ENCODE data around the gene COL6A2. TPM values are rescaled to one million over a fixed set of nuclear protein-coding genes. Genes with fewer than 3 reads are reported as not detected.
"Not testable (repeated sequence)": the region's sequence is repeated elsewhere in the genome, so short reads cannot be mapped to it uniquely, and the experiment has no call there.

The COL6A2 gene
- total RNA-seq, 2 donors from 2014 or later = 3.3 to 10.1 TPM

DNA sequence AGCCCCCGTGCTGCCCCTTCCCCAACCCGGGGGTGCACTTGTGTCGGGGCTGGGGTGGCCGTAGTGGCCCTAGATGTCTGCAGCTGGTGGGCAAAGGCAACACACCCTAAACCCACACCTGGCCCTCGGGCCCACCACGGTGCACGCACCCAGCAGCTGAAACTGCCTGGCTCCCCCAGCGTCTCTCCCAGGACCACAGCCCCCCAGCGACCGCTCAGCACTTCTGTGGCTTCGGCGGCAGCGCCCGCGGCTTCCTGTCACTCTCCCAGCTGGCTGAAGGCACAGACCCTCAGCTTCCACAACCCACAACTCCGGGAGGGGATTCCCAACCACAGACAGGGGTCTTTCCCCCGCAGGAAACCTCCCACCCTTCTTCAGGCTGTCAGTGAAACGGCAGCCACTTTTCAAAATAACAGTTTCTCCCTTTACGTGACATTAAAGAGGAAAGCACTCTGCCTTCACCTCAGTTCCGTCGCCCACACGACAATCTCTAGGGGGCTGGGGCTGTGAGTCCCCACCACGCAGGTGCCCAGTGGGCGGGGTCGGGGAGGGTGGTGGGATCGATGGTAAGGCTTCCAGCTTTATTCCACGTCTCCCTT, 40.7 kb upstream of the COL6A2 start:
- Mint-ChIP-seq H3K36me3 (ENCODE audit: low read depth) (no peaks in the 10 kb centered on the region), H3K27ac (peak overlapping the region; percentile 52), H3K4me1 (peaks cover 19% of the 10 kb centered on the region), H3K27me3 (peaks cover 32% of the 10 kb centered on the region), H3K4me3 (peak overlapping the region; percentile 60), H3K9me3 (no peaks in the 10 kb centered on the region)
- ATAC-seq (replicated peaks) = no peak

DNA sequence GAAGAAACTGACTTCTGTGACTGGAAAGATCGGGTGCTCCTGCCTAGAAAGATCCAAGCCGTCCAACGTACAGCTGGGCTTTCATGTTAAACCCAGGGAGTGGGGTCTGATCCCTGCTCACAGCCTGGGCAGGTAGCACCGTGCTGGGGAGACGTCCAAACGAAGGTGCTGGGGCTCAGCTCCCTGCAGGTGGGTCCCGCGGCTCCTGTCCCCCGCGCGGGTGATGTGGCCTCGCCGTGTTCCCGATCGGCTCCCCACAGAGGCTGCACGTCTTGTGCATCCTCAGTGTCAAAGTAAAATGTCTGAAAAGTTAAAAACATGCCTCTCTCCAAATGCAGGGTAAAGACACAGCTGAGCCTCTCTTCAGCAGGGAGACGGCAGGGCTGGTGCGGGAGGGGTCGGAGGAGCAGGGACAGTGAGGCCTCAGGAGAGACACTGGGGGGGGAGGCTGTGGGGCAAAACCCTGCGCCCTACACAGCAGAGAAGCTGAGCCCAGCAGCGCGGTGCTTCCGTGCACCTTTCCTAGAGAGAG, 40.1 kb upstream of the COL6A2 start:
- no peaks in the 10 kb centered on the region for H3K9me3 Mint-ChIP-seq
- H3K27me3 Mint-ChIP-seq = peaks cover 36% of the 10 kb centered on the region
- peaks cover 19% of the 10 kb centered on the region for H3K4me1 Mint-ChIP-seq
- ATAC-seq (replicated peaks) = no peak
- H3K36me3 Mint-ChIP-seq (ENCODE audit: low read depth) = no peaks in the 10 kb centered on the region
- H3K27ac Mint-ChIP-seq = peak overlapping the region; percentile 52
- peak overlapping the region; percentile 60 for H3K4me3 Mint-ChIP-seq

DNA sequence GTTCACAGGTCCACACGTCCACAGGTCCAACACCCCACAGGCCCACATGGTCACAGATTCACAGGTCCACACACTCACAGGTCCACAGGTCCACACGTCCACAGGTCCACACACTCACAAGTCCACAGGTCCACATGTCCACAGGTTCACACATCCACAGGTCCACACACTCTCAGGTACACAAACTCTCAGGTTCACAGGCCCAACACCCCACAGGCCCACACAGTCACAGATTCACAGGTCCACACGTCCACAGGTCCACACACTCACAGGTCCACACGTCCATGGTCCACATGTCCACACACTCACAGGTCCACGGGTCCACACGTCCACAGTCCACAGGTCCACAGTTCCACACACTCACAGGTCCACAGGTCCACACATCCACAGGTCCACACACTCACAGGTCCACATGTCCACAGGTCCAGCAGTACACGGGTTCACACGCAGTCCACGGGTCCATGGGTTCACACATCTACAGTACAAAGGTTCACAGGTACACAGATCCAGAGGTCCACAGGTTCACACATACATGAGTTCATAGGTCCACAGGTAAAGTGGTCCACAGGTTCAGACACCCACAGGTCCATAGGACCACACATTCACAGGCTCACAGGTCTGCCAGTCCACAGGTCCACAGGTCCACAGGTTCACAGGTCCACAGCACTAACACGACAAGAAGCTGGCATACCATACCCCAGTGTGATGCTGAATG, 39.3 kb upstream of the COL6A2 start:
- Mint-ChIP-seq H3K27ac (no peak overlapping the region), H3K27me3 (peaks cover 36% of the 10 kb centered on the region), H3K36me3 (ENCODE audit: low read depth) (no peaks in the 10 kb centered on the region), H3K4me3 (peak overlapping the region; percentile 10), H3K4me1 (peaks cover 19% of the 10 kb centered on the region), H3K9me3 (no peaks in the 10 kb centered on the region)
- no peak for ATAC-seq (replicated peaks)

DNA sequence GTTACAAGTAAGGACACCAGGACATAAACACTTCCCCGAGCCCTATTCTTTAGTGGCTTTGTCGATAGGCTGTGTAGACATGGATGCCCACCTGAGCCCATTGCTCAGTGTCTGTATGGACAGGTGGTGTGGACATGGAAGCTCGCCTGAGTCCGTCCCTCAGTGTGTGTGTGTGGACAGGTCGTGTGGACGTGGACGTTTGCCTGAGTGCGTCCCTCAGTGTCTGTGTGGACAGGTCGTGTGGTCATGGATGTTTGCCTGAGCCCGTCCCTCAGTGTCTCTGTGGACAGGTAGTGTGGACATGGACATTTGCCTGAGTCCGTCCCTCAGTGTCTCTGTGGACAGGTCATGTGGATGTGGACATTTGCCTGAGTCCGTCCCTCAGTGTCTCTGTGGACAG, 38.7 kb upstream of the COL6A2 start:
- Mint-ChIP-seq H3K36me3 (ENCODE audit: low read depth) (no peaks in the 10 kb centered on the region), H3K4me1 (peaks cover 19% of the 10 kb centered on the region), H3K4me3 (no peak overlapping the region), H3K27me3 (peaks cover 37% of the 10 kb centered on the region), H3K9me3 (no peaks in the 10 kb centered on the region), H3K27ac (no peak overlapping the region)
- no peak for ATAC-seq (replicated peaks)

DNA sequence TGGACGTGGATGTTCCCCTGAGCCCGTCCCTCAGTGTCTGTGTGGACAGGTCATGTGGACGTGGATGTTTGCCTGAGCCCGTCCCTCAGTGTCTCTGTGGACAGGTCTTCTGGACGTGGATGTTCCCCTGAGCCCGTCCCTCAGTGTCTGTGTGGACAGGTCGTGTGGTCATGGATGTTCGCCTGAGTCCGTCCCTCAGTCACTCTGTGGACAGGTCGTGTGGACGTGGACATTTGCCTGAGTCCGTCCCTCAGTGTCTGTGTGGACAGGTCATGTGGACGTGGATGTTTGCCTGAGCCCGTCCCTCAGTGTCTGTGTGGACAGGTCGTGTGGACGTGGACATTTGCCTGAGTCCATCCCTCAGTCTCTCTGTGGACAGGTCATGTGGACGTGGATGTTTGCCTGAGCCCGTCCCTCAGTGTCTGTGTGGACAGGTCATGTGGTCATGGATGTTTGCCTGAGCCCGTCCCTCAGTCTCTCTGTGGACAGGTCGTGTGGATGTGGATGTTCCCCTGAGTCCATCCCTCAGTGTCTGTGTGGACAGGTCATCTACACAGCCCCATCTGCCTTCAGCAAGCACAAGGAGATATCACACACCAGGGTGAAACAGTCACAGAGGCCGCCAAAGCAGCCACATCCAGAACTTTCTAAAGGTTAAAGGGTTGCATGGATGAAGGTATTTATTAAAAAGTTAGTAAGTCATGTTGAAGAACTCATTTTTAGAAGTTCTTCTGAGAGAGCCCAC, 38.0 kb upstream of the COL6A2 start:
- not testable (repeated sequence) for H3K36me3 Mint-ChIP-seq (ENCODE audit: low read depth); ATAC-seq (replicated peaks); H3K9me3 Mint-ChIP-seq; H3K27ac Mint-ChIP-seq; H3K4me3 Mint-ChIP-seq
- H3K4me1 Mint-ChIP-seq = peaks cover 19% of the 10 kb centered on the region
- H3K27me3 Mint-ChIP-seq = peaks cover 41% of the 10 kb centered on the region

DNA sequence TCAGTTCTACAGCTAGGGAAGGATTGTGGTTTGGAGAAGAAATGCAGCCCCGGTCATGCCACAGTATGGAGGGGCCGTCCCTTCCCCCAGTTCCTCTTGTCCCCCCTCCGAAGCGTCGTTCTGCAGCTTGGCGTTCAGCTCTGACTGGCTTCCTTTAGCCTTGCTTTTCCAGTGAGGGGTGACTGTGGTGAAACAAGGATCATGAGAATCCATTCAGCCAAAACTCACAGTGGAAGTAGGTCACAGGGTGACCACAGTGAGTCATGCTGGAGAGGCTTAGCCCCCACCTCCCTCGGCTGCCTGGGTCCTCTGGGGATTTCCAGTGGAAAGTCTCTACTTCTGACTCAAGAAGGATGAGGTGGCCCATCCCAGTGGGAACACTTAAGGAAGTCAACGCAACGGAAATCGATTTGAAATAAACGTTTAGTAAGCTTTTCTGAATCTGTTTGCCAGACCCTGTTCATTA, 37.3 kb upstream of the COL6A2 start:
- peaks cover 45% of the 10 kb centered on the region for H3K27me3 Mint-ChIP-seq

DNA sequence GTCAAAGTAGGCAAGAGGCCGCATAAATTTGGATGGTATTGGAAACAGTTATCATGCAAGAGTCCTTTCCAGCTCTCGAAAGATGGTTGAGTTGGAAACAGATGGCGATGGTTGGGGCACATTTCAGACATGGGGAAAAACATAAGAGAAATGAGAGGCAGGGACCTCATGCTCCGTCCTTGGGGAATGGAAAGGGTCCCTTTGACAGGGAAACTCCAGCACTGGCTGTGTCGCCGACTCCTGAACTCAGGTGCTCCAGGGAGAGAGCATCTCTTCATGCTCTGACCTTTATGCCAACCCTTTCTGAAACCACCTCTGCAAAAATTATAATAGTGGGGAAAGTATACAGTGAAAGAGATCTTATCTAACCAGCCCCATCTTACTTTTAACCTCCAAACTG, 36.8 kb upstream of the COL6A2 start:
- ATAC-seq (replicated peaks) = peak; percentile 24
- no peaks in the 10 kb centered on the region for H3K36me3 Mint-ChIP-seq (ENCODE audit: low read depth)
- H3K9me3 Mint-ChIP-seq = no peaks in the 10 kb centered on the region
- peaks cover 47% of the 10 kb centered on the region for H3K27me3 Mint-ChIP-seq
- no peak overlapping the region for H3K27ac Mint-ChIP-seq
- H3K4me1 Mint-ChIP-seq = peaks cover 19% of the 10 kb centered on the region
- peak overlapping the region; percentile 25 for H3K4me3 Mint-ChIP-seq

More for the DNA sequence above, 37.3 kb upstream of the COL6A2 start:
- Mint-ChIP-seq H3K4me1 (peaks cover 19% of the 10 kb centered on the region), H3K4me3 (peak overlapping the region; percentile 25), H3K36me3 (ENCODE audit: low read depth) (no peaks in the 10 kb centered on the region), H3K27ac (no peak overlapping the region), H3K9me3 (no peaks in the 10 kb centered on the region)
- peak; percentile 92 for ATAC-seq (replicated peaks)

DNA sequence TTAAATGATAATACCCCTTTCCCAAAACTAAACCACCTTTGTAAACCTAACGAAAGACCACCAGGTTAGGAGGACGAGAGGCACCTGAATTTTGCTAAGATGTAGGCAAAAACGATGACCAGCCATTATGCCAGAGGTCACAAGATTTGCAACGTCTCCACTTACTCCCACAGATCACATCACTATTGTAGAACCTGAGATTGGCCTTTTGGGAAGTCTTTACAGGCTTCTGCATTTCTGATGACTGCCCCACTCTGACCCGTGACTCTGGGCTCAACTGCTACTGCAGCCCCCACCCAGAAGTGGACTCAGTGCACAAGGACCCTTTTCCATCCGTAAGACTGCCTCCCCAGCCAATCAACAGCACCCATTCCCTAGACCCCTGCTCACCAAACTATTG, 36.4 kb upstream of the COL6A2 start:
- H3K27ac Mint-ChIP-seq = no peak overlapping the region
- peaks cover 19% of the 10 kb centered on the region for H3K4me1 Mint-ChIP-seq
- no peaks in the 10 kb centered on the region for H3K36me3 Mint-ChIP-seq (ENCODE audit: low read depth)
- peaks cover 49% of the 10 kb centered on the region for H3K27me3 Mint-ChIP-seq
- no peak for ATAC-seq (replicated peaks)
- H3K4me3 Mint-ChIP-seq = no peak overlapping the region
- no peaks in the 10 kb centered on the region for H3K9me3 Mint-ChIP-seq

DNA sequence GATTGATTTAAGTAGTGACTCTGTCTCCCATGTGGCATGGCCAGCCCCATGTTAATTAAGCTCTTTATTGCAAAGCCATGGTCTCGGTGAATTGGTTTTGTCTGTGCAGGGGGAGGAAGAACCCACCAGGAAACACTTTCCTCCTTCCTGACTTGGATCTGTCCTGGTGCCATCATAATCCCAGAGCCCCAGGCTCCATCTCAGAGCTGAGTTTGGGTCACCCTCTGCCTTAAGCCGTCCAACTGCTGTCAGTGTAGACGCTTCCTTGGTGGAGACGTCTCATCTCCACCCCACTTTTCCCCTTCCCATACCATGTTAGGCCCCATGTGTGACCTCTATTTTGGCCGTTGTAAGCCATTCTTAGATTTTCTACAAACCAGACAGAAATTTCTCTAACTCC, 36.0 kb upstream of the COL6A2 start:
- H3K27me3 Mint-ChIP-seq = peaks cover 49% of the 10 kb centered on the region
- no peak for ATAC-seq (replicated peaks)
- no peaks in the 10 kb centered on the region for H3K36me3 Mint-ChIP-seq (ENCODE audit: low read depth)
- no peak overlapping the region for H3K4me3 Mint-ChIP-seq
- no peaks in the 10 kb centered on the region for H3K9me3 Mint-ChIP-seq
- H3K4me1 Mint-ChIP-seq = peaks cover 19% of the 10 kb centered on the region
- H3K27ac Mint-ChIP-seq = no peak overlapping the region

DNA sequence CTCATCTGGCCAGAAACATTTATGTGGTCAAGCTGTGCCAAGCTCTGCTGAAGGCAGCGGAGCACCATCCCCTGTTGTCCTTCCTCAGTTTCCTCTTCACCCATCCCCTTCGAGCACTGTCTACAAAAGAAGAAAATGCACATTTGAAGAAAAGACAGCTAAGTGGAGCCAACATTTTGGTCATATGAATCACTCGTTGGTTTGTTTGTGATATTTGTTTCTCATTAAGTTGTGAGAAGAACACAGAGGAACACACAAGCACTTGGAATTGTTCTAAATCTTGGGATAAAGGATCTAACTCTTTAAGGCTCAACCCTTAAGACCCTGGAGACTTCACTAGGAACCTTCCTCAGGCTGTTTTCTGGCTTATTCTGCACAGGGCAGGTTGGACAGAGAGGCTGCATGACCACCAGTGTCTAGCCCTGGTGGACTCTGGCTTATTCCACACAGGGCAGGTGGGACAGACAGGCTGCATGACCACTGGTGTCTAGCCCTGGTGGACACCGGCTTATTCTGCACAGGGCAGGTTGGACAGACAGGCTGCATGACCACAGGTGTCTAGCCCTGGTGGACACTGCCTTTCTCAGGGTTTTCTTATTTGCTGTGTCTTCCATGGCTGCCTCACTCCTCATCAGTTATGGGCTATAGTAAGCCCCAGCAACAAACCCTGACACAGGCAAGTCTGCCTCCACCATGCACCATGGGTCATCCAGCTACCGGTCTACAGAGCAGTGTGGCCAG, 35.3 kb upstream of the COL6A2 start:
- no peak overlapping the region for H3K4me3 Mint-ChIP-seq
- no peaks in the 10 kb centered on the region for H3K36me3 Mint-ChIP-seq (ENCODE audit: low read depth)
- H3K27ac Mint-ChIP-seq = no peak overlapping the region
- H3K4me1 Mint-ChIP-seq = peaks cover 19% of the 10 kb centered on the region
- peaks cover 45% of the 10 kb centered on the region for H3K27me3 Mint-ChIP-seq
- H3K9me3 Mint-ChIP-seq = no peaks in the 10 kb centered on the region
- no peak for ATAC-seq (replicated peaks)

DNA sequence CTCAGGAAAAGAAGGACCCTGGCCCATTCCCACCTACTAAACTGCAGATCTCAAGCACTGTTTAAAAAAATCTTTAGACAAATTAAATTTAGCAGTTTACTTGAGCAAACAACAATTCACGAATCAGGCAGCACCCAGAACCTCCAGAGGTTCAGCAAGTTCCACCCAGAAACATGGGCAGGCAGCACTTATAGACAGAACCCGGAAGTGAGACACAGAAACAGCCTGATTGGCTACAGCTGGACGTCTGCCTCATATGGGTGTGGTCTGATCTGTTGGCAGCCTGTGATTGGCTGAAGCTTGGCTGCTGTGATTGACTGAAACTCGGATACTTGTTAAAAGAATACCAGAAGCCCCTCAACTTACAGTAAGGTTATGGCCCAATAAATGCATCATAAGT, 34.7 kb upstream of the COL6A2 start:
- peaks cover 41% of the 10 kb centered on the region for H3K27me3 Mint-ChIP-seq

DNA sequence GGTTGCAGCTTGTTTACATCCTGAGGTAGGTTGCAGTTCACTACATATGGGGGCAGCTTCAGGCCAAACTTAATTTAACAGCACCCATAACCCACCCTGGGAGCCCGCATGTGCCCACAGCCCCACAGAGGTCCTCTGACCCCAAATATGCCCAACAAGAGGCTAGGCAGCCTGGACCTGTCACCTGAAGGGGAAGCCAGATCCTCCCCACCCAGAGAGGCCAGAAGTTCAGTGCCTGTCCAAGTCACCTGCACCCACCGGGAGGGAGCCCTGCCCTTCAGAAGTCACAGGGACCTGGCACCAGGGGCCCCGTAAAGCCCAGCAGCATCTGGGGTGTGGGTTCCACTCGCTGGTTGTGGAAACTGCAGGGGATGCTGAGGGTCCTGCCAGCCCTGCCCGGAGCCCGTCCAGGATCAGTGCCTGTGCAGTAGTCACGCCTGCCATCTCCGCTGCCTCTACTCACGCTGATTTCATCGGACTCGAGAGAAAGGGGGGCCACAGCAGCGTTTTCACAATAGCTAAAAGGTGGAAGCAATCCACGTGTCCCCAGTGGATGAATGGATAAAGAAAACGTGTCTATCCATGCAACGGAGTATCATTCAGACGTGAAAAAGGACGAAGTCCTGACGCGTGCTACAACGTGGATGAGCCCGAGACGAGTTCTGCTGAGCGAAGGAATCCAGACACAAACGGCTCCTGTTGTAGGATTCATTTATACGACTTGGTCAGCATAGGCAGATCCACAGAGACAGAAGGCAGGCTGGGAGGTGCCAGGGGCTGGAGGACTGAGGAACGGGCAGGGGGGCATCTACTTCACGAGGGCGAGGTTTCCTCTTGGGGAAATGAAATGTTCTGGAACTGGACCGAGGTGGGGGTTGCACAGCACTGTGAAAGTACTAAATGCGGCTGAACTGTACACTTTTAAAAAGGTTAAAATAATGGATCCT, 33.9 kb upstream of the COL6A2 start:
- no peak overlapping the region for H3K27ac Mint-ChIP-seq
- no peak for ATAC-seq (replicated peaks)

More for the DNA sequence above, 34.7 kb upstream of the COL6A2 start:
- Mint-ChIP-seq H3K36me3 (ENCODE audit: low read depth) (no peaks in the 10 kb centered on the region), H3K4me1 (peaks cover 18% of the 10 kb centered on the region), H3K9me3 (no peaks in the 10 kb centered on the region), H3K27ac (no peak overlapping the region), H3K4me3 (no peak overlapping the region)
- ATAC-seq (replicated peaks) = no peak

DNA sequence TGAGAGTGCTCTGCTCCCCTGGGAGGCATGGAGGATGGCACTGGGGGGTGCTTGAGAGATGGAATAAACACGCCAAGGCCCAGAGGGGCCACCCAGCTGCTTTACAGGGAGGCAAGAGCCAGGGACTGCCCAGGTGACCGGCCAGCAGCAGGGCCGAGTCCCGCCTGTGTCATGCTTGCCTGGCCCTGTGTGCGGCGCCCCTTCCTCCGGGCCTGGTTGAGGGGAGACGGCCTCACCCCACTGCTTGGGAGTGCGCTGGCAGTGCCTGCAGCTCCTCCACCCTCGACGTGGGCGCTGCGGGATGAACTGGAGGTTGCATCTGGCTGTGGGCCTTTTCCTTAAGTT, 33.1 kb upstream of the COL6A2 start:
- Mint-ChIP-seq H3K27me3 (peaks cover 30% of the 10 kb centered on the region), H3K27ac (no peak overlapping the region), H3K4me1 (peaks cover 12% of the 10 kb centered on the region), H3K4me3 (no peak overlapping the region), H3K9me3 (no peaks in the 10 kb centered on the region), H3K36me3 (ENCODE audit: low read depth) (no peaks in the 10 kb centered on the region)
- no peak for ATAC-seq (replicated peaks)

More for the DNA sequence above, 33.9 kb upstream of the COL6A2 start:
- no peak overlapping the region for H3K4me3 Mint-ChIP-seq
- peaks cover 12% of the 10 kb centered on the region for H3K4me1 Mint-ChIP-seq
- no peaks in the 10 kb centered on the region for H3K36me3 Mint-ChIP-seq (ENCODE audit: low read depth)
- peaks cover 34% of the 10 kb centered on the region for H3K27me3 Mint-ChIP-seq
- H3K9me3 Mint-ChIP-seq = no peaks in the 10 kb centered on the region
